Fibroblast of the aortic adventitia (primary cell): ENCODE results near the gene SLC31A1. TPM values are rescaled to one million over a fixed set of nuclear protein-coding genes. Genes with fewer than 3 reads are reported as not detected.

ENCODE experiments used
- DNase-seq: peaks from one replicate; pipeline ENCODE4 v3.0.0-alpha.2; 2010; ENCODE audit warnings: low read depth
- H3K4me3 ChIP-seq: 2 replicates; pipeline ENCODE4 v1.5.1; 2011; ENCODE audit warnings: low read depth, mild to moderate bottlenecking, control low read depth, low read length, moderate library complexity
- total RNA-seq: library from RNA; depleted of rRNA; stranded (reverse); fragments of >200 nt; gene quantifications from 2 replicates; pipeline ENCODE4 v1.2.3, GENCODE V29; 2012; ENCODE audit warnings: low replicate concordance
- TF ChIP-seq, protein P1 (sequence below): IDR thresholded peaks from 2 replicates; pipeline ENCODE4 v1.5.1; 2011; ENCODE audit warnings: mild to moderate bottlenecking, low read length, control low read depth, inconsistent platforms; ENCODE audit not compliant: insufficient read depth

SLC31A1 gene
- total RNA-seq, 1 donor = 32.9 TPM

DNA sequence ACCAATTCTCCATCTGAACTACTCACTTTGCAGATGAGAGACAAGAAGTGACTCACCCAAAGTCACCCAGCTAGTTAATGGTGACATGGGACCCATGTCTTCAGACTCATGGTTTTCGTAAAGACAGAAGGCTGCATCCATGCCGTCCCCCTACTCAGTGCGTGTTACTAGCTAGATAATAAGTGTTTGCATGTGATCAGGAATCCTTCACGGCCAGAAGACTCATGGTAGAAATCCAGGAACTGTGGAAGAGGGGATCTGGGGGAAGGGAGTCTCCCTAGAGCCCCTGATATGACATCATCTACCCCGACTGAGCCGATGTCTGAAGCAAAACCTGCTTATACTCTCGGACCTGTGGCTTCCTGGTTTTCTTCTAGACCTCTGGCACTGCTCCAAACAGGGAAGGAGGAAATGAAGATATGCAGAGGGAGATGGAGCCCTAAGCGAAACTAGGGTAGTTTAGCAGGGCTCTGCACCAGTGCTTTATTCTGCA, 78.5 kb downstream of the SLC31A1 start:
- TF ChIP-seq, protein P1, sequence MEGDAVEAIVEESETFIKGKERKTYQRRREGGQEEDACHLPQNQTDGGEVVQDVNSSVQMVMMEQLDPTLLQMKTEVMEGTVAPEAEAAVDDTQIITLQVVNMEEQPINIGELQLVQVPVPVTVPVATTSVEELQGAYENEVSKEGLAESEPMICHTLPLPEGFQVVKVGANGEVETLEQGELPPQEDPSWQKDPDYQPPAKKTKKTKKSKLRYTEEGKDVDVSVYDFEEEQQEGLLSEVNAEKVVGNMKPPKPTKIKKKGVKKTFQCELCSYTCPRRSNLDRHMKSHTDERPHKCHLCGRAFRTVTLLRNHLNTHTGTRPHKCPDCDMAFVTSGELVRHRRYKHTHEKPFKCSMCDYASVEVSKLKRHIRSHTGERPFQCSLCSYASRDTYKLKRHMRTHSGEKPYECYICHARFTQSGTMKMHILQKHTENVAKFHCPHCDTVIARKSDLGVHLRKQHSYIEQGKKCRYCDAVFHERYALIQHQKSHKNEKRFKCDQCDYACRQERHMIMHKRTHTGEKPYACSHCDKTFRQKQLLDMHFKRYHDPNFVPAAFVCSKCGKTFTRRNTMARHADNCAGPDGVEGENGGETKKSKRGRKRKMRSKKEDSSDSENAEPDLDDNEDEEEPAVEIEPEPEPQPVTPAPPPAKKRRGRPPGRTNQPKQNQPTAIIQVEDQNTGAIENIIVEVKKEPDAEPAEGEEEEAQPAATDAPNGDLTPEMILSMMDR = no peak
- peak; percentile 26 for DNase-seq
- no peak overlapping the region for H3K4me3 ChIP-seq

DNA sequence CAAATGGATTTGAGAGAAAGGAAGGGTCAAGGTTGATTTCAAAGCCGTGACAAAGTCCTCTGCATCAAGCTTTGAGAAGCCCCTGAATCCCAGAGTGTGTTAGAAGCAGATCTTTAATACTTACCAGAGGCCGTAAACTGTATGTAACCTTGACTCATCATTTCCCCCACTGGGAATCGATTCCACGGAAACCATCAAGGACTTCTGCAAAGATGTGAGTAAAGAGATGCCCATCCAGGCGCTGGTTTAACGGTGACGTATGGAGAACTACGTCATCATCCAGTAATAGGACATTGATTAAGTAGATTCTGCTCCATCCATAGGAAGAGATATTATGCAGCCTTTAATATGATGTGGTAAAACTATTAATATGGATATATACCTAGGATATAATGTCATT, 80.2 kb downstream of the SLC31A1 start:
- DNase-seq = no peak
- H3K4me3 ChIP-seq = no peak overlapping the region
- TF ChIP-seq, protein P1 = no peak

DNA sequence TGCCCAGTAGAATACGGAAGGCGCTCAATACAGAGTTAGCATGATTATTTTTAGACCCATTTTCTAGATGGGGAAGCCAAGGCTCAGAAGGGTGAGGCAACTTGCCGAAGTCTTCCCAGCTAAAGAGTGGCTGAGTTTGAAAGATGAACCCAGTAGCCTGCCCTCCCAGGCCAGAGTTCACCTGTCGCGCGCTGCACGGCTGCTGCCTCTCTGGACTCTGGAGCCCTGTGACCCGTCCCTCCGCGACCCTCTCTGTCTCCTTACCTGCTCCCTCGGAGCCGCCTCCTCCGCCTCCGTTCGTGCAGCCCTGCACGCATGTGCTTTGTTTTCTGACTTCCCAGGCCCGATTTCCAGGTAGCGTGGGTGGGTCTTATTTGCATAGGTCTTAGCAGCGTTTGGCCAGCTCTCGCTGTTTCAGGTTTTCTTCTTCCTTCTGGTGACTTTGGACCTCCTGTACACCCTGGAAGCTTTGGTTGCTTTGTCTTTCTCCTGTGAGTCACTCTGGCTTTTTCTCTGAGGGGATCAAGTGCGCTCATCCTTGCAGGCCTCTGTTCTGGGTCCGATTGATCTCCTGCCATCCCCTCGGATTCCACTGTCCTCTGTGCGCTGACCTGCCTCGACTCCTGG, 81.6 kb downstream of the SLC31A1 start, which contains the start of gene RNF183:
Gene RNF183 (minus strand): TSS at position 585 of the 627 bp plus-strand sequence. CDS start 5,192 bp downstream, outside the sequence.
- H3K4me3 ChIP-seq = no peak within 1 kb of the TSS
- TF ChIP-seq, protein P1 = no peak
- DNase-seq = no peak

DNA sequence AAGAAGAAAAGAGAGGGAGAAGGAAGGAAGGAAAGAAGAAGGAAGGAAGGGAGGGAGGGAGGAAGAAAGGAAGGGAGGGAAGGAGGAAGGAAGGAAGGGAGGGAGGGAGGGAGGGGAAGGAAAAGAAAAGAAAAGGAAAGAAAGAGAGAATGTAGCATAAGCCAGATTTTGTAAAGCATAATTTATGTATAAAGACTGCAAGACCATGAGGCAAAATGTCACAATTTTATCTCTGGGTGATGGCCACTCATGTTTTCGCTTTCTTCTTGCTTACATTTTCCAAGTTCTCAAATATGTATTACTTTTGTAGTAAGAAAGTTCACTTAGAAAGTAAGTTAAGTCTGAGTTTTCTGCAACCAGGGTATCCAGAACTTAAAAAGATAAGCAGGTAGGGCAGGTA, 85.2 kb downstream of the SLC31A1 start:
- DNase-seq = no peak
- TF ChIP-seq, protein P1 = no peak
- H3K4me3 ChIP-seq = no peak overlapping the region

DNA sequence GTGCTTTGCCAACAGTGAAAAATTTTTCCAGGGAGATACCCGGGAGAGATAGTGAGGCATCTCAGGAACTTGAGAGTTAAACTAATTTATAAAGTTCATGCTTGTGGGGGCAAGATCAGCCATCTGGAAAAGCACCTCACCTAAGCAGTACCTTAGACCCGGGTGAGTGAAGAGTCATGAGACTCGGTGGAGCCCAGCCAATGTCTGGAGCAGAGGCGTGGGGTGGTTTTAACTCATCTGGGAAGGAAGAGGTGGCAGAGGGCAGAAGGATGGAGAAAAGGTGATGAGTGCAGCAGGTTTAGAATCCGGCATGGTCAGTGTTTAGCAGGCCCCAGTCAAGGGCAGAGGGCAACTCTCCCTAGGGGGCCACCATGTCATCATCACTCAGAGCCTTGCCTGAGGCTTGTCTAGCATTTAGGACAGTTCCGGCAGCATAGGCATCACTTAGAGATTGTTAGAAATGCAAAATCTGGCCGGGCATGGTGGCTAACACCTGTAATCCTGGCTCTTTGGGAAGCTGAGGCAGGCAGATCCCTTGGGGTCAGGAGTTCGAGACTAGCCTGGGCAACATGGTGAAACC, 86.1 kb downstream of the SLC31A1 start:
- no peak overlapping the region for H3K4me3 ChIP-seq
- DNase-seq = no peak
- TF ChIP-seq, protein P1 = no peak

DNA sequence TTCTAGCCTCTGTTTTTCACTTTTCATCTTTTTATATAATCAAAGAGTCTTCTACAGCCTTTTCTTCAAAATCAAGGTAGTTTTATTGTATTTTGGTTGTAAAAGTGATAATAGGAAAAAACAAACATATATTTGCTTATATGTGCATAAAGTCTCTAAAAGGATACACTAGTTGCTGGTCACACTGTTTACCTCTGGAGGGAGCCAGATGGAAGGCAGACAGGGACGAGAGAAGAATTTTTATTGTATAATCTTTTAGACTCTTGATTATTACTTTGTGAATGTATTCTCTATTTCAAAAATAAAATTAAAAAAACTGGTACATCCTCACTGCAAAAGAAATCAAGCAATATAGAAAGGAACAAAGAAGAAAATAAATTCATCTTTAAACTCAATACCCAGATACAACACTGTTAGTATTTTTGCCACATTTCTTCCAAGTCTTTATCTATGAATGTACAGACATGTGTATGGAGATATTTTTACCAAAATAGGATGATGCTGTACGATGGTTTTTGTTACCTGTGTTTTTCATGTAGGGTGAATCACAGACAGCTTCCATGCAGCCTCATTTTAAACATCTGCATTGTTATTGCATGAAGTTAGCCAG, 88.0 kb downstream of the SLC31A1 start:
- TF ChIP-seq, protein P1 = peak; percentile 85
- no peak overlapping the region for H3K4me3 ChIP-seq
- peak; percentile 73 for DNase-seq
